HEK293 (cell line): ENCODE measurements around the gene CSHL1.

Experiments
- CTCF ChIA-PET: fragments of 350-600 bp; formaldehyde crosslinking; extraction: SDS; loops from one replicate; lab custom pipeline; 2021; ENCODE audit warnings: antibody characterized with exemption; lab: Yijun Ruan, JAX
- POLR2A ChIA-PET: fragments of 300-600 bp; formaldehyde crosslinking; extraction: SDS; loops from one replicate; lab custom pipeline; 2020; ENCODE audit warnings: antibody characterized with exemption, inconsistent platforms; lab: Yijun Ruan, JAX
- H3K27ac ChIP-seq: fragments of 200-500 bp; sonication (Bioruptor generic); 2 replicates; pipeline ENCODE4 v1.5.1; 2014; ENCODE audit warnings: low read depth, low read length, control low read depth, inconsistent platforms; ENCODE audit errors: extremely low read depth
- H3K36me3 ChIP-seq, 2 experiments: fragments of 200-500 bp in 1 of 2; sonication (Bioruptor generic) in 1 of 2; 1 replicate in 1 of 2; 2 replicates in 1 of 2; pipeline ENCODE4 v1.5.1; 2014 to 2017; ENCODE audit warnings: inconsistent platforms in 2 of 2, low read length in 2 of 2; ENCODE audit not compliant: control insufficient read depth in 2 of 2, insufficient read depth in 1 of 2
- H3K4me1 ChIP-seq: fragments of 200-500 bp; sonication (Bioruptor generic); 2 replicates; pipeline ENCODE4 v1.5.1; 2014; ENCODE audit warnings: mild to moderate bottlenecking, low read length, inconsistent platforms; ENCODE audit not compliant: control insufficient read depth, insufficient read depth
- H3K4me3 ChIP-seq: 2 replicates; pipeline ENCODE4 v1.5.1; 2011; ENCODE audit warnings: low read depth, mild to moderate bottlenecking, control low read depth, low read length, moderate library complexity
- H3K9me3 ChIP-seq: fragments of 200-500 bp; sonication (Bioruptor generic); 2 replicates; pipeline ENCODE4 v1.5.1; 2014; ENCODE audit warnings: low read depth, low read length, inconsistent platforms; ENCODE audit not compliant: control insufficient read depth, insufficient read depth
- BCL11A ChIP-seq: fragments of 450-650 bp; formaldehyde crosslinking; IDR thresholded peaks from 2 replicates; pipeline ENCODE4 v1.5.1; 2016; ENCODE audit warnings: low read depth, missing biosample characterization, missing genetic modification characterization
- TCF7L2 ChIP-seq: IDR thresholded peaks from 2 replicates; pipeline ENCODE4 v1.6.1; 2011; ENCODE audit warnings: low read depth, mild to moderate bottlenecking, inconsistent platforms, low read length, moderate library complexity, borderline replicate concordance
- ZBTB1 ChIP-seq: fragments of 450-650 bp; formaldehyde crosslinking; IDR thresholded peaks from 2 replicates; pipeline ENCODE4 v1.5.1; 2016; ENCODE audit warnings: missing biosample characterization, missing genetic modification characterization
- ZBTB11 ChIP-seq: fragments of 450-650 bp; formaldehyde crosslinking; conservative IDR thresholded peaks from 2 replicates; pipeline ENCODE4 v1.5.1; 2016; ENCODE audit warnings: low read depth, missing biosample characterization, missing genetic modification characterization
- ZFHX2 ChIP-seq: fragments of 450-650 bp; formaldehyde crosslinking; conservative IDR thresholded peaks from 2 replicates; pipeline ENCODE4 v1.5.1; 2016; ENCODE audit warnings: missing biosample characterization, missing genetic modification characterization
- ZIC2 ChIP-seq: fragments of 450-650 bp; formaldehyde crosslinking; IDR thresholded peaks from 2 replicates; pipeline ENCODE4 v1.5.1; 2016; ENCODE audit warnings: missing biosample characterization, missing genetic modification characterization
- ZNF221 ChIP-seq: fragments of 450-650 bp; formaldehyde crosslinking; IDR thresholded peaks from 2 replicates; pipeline ENCODE4 v1.5.1; 2017; ENCODE audit warnings: missing biosample characterization, missing genetic modification characterization, borderline replicate concordance
- ZNF24 ChIP-seq: fragments of 450-650 bp; formaldehyde crosslinking; IDR thresholded peaks from 2 replicates; pipeline ENCODE4 v1.5.1; 2016; ENCODE audit warnings: missing biosample characterization, missing genetic modification characterization
- ZNF266 ChIP-seq: fragments of 450-650 bp; formaldehyde crosslinking; IDR thresholded peaks from 2 replicates; pipeline ENCODE4 v1.5.1; 2016; ENCODE audit warnings: missing biosample characterization, missing genetic modification characterization, low read depth
- ZNF311 ChIP-seq: fragments of 450-650 bp; formaldehyde crosslinking; IDR thresholded peaks from 2 replicates; pipeline ENCODE4 v1.5.1; 2017; ENCODE audit warnings: missing biosample characterization, missing genetic modification characterization, borderline replicate concordance
- ZNF518A ChIP-seq: fragments of 450-650 bp; formaldehyde crosslinking; conservative IDR thresholded peaks from 2 replicates; pipeline ENCODE4 v1.5.1; 2016; ENCODE audit warnings: low read depth, missing biosample characterization, missing genetic modification characterization

Gene CSHL1

GRCh38 chr17:63911041-63911635 lies at the start of gene CSHL1:
TSS of gene CSHL1 (minus strand) at chr17:63911258. CDS start at chr17:63911196, 62 bp downstream.
- H3K36me3 ChIP-seq: no peaks in the 10 kb centered on the region
- no peak within 1 kb of the TSS for H3K27ac ChIP-seq
- no peaks in the 10 kb centered on the region for H3K4me1 ChIP-seq
- ChIA-PET CTCF (interaction anchor here (0.6 to 3.7 kb wide), 25 partner anchors 8 to 380 kb away, joined by 3 to 29 read pairs (median 3); no protein-coding TSS in a partner anchor), POLR2A (no interaction called here)
- TF ChIP-seq BCL11A (tag by site-specific recombination) (no peak), ZNF24 (tag by site-specific recombination) (no peak), ZFHX2 (tag by site-specific recombination) (0 out of 2 replicates have a peak, but pooled peaks have one; percentile 6)
- H3K9me3 ChIP-seq: no peaks in the 10 kb centered on the region
- no peak within 1 kb of the TSS for H3K4me3 ChIP-seq

- TF ChIP-seq ZBTB1 (tag by site-specific recombination): no peak
- TF ChIP-seq TCF7L2: no peak
- TF ChIP-seq ZNF518A (tag by site-specific recombination): no peak
- no peak for TF ChIP-seq ZNF266 (tag by site-specific recombination)
- Histone ChIP-seq H3K36me3 (no peaks in the 10 kb centered on the region), H3K4me3 (no peak overlapping the region), H3K27ac (no peak overlapping the region), H3K9me3 (no peaks in the 10 kb centered on the region), H3K4me1 (no peaks in the 10 kb centered on the region)
- ChIA-PET CTCF (interaction anchor here (1.2 to 1.5 kb wide), 2 partner anchors 13 to 14 kb away, joined by 3 to 8 read pairs; no protein-coding TSS in a partner anchor), POLR2A (no interaction called here)
Observed at GRCh38 chr17:63960430-63960829, 49.4 kb upstream of the CSHL1 start.

GRCh38 chr17:63960006-63960405 lies 48.9 kb upstream of the CSHL1 start:
- Histone ChIP-seq H3K4me1 (no peaks in the 10 kb centered on the region), H3K36me3 (no peaks in the 10 kb centered on the region), H3K27ac (no peak overlapping the region), H3K9me3 (no peaks in the 10 kb centered on the region), H3K4me3 (no peak overlapping the region)
- ChIA-PET POLR2A (no interaction called here), CTCF (interaction anchor here (1.2 kb wide), 1 partner anchor 13 kb away, joined by 3 read pairs; no protein-coding TSS in a partner anchor)
- no peak for TF ChIP-seq ZNF311
- peak; percentile 36; the same call in 1 of the 2 replicates for TF ChIP-seq ZIC2 (tag by site-specific recombination)
- TF ChIP-seq ZNF221: no peak
- no peak for TF ChIP-seq ZBTB11 (tag by site-specific recombination)
